ENCODE results near the gene GMPR.

DNA sequence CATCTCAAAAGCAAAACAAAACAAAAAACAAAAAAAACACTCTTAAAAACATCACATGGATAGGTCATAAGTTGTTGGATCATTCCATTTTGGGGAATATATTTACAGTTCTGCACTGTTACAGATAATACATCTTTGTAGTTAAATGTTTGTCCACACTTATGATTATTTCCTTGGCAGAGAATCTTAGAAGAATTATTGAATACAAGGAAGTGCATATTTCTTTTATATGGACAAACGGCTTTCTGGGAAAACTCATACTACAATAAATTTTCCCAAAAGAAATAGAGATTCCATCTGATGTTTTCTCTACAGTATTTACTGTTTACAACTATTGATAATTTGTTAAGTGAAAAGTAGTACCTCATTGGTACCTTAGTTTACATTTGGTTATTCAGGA, 33.8 kb downstream of the GMPR start:
- TF ChIP-seq TAF1 (IDR thresholded peaks at IDR 0.05; ENCODE audit: borderline replicate concordance, low read depth, low read length) (no peak), POLR2A (IDR thresholded peaks at IDR 0.05; ENCODE audit: low read depth, low read length) (no peak), POLR2AphosphoS5 (IDR thresholded peaks at IDR 0.05; ENCODE audit: low read depth, low read length) (no peak)

Data from GM12892 (cell line).